ENCODE measurements around the gene TMEM255B. TPM values are rescaled to one million over a fixed set of nuclear protein-coding genes. Genes with fewer than 3 reads are reported as not detected.

Gene TMEM255B
- total and polyA plus RNA-seq, 2 of the 4 experiments (the other 2 are of a cell fraction), result 0.36 to 0.94 TPM

GRCh38 chr13:113798200-113798811, 39.3 kb downstream of the TMEM255B start:
- H2AFZ ChIP-seq (replicated peaks; ENCODE audit: low read length, poor library complexity), result no peak overlapping the region
- no peak overlapping the region for H3K9ac ChIP-seq (ENCODE audit: low read depth, low read length)
- no peak overlapping the region for H3K18ac ChIP-seq (ENCODE audit: low read depth, low read length)
- no peak overlapping the region for H4K8ac ChIP-seq (ENCODE audit: low read depth in 2 of 2, low read length in 2 of 2)
- H3K9me3 ChIP-seq (ENCODE audit: control insufficient read depth, insufficient read depth, low read length), result no peaks in the 10 kb centered on the region
- in situ Hi-C loops (cut with MboI; ENCODE audit: low sequenced_read_pairs) (no loop called here), intact Hi-C loops (cut with micrococcal nuclease) (no loop called here), dilution Hi-C loops (cut with HindIII; ENCODE audit: low sequenced_read_pairs, unreplicated experiment) (no loop called here)
- no peak overlapping the region for H2BK20ac ChIP-seq (ENCODE audit: low read depth, low read length)
- no peaks in the 10 kb centered on the region; the same call in 1 of the 2 replicates for H4K20me1 ChIP-seq (ENCODE audit: insufficient read depth, low read length)
- H2BK15ac ChIP-seq (ENCODE audit: low read depth, low read length), result no peak overlapping the region
- no peak overlapping the region for H3K4ac ChIP-seq (ENCODE audit: low read depth, low read length)
- H2AK9ac ChIP-seq (replicated peaks; ENCODE audit: low read depth, low read length, poor library complexity), result no peak overlapping the region
- no peak overlapping the region for H3K4me3 ChIP-seq (ENCODE audit: insufficient read depth, low read depth, low read length)
- TF ChIP-seq MAFK (IDR thresholded peaks at IDR 0.05; ENCODE audit: low read depth, low read length) (no peak), FOS (IDR thresholded peaks at IDR 0.05; ENCODE audit: low read depth, low read length) (no peak), NFE2L2 (IDR thresholded peaks at IDR 0.05; ENCODE audit: low read depth, low read length) (no peak), RCOR1 (IDR thresholded peaks at IDR 0.05; ENCODE audit: insufficient replicate concordance, low read length) (no peak), MXI1 (IDR thresholded peaks at IDR 0.05; ENCODE audit: borderline replicate concordance, low read depth, low read length) (no peak), ELK1 (IDR thresholded peaks at IDR 0.05; ENCODE audit: borderline replicate concordance, low read depth, low read length) (no peak), RFX5 (IDR thresholded peaks at IDR 0.05; ENCODE audit: low read depth, low read length) (no peak)
- 70 to 100% methylated on average over 2 of the region's 2 CpGs for WGBS, 2 experiments (ENCODE audit: extremely low coverage in 2 of 2, insufficient read length in 1 of 2)
- no peak overlapping the region for H4K5ac ChIP-seq (ENCODE audit: low read depth, low read length)
- no TSS peak for BruUV-seq (replicated peaks)
- peaks cover 6% of the 10 kb centered on the region for H3K4me1 ChIP-seq (ENCODE audit: control insufficient read depth, insufficient read depth, low read length)
- H2AK5ac ChIP-seq (ENCODE audit: low read depth, low read length), result no peak overlapping the region
- no peak for DNase-seq
- no peaks in the 10 kb centered on the region for H3K79me1 ChIP-seq (ENCODE audit: low read depth in 1 of 2, low read length in 2 of 2)
- ChIA-PET CTCF (no interaction called here), POLR2A (ENCODE audit: unreplicated experiment) (no interaction called here)
- peak overlapping the region; percentile 47 for H2BK5ac ChIP-seq (ENCODE audit: low read depth, low read length, poor library complexity, severe bottlenecking)
- no peak overlapping the region for H3K27ac ChIP-seq (ENCODE audit: insufficient read depth, low read length)
- H3K56ac ChIP-seq (ENCODE audit: extremely low read depth, insufficient read depth, low read length), result no peak overlapping the region
- no peaks in the 10 kb centered on the region for H3K36me3 ChIP-seq (ENCODE audit: control insufficient read depth, insufficient read depth, low read length)
- H3K23ac ChIP-seq (ENCODE audit: low read depth, low read length), result no peak overlapping the region
- no peak overlapping the region for H4K91ac ChIP-seq (ENCODE audit: insufficient read depth, low read depth, low read length)
- H3K27me3 ChIP-seq (ENCODE audit: control insufficient read depth, insufficient read depth, low read length), result peaks cover 9% of the 10 kb centered on the region
- no peak overlapping the region for H2BK120ac ChIP-seq (ENCODE audit: low read depth, low read length)
- H3K9me1 ChIP-seq (ENCODE audit: insufficient read depth, low read length), result peaks cover 10% of the 10 kb centered on the region
- no peak overlapping the region for H3K4me2 ChIP-seq (ENCODE audit: low read depth, low read length)
- H3K14ac ChIP-seq (replicated peaks; ENCODE audit: low read depth, low read length), result no peak overlapping the region
- ATAC-seq (ENCODE audit: low read depth), result no peak

All from IMR-90 (cell line).